ENCODE measurements around the gene RICTOR. TPM values are rescaled to one million over a fixed set of nuclear protein-coding genes. Genes with fewer than 3 reads are reported as not detected.

RICTOR gene
- total RNA-seq, 1 experiment from 2014 or later, result 25.7 TPM

GRCh38 chr5:38899936-38900335 lies 174.3 kb downstream of the RICTOR start:
- no TSS peak for BruUV-seq (replicated peaks)
- H3K9me3 Mint-ChIP-seq (ENCODE audit: unreplicated experiment), result peaks cover 18% of the 10 kb centered on the region
- CTCF ChIA-PET, result no interaction called here

GRCh38 chr5:38896760-38897159 lies 177.4 kb downstream of the RICTOR start:
- DNase-seq, result no peak
- Mint-ChIP-seq H3K27ac (ENCODE audit: unreplicated experiment) (no peak overlapping the region), H3K4me3 (ENCODE audit: unreplicated experiment) (no peak overlapping the region), H3K27me3 (ENCODE audit: insufficient read depth, unreplicated experiment) (peaks cover 4% of the 10 kb centered on the region), H3K36me3 (ENCODE audit: insufficient read depth, unreplicated experiment) (no peaks in the 10 kb centered on the region), H3K4me1 (ENCODE audit: low read depth, unreplicated experiment) (no peaks in the 10 kb centered on the region), H3K9me3 (ENCODE audit: unreplicated experiment) (peaks cover 25% of the 10 kb centered on the region)
- Histone ChIP-seq H3K9me3 (0 out of 2 replicates have a peak, but pooled peaks cover 8% of the 10 kb centered on the region), H3K27me3 (replicated peaks; ENCODE audit: control insufficient read depth, insufficient read depth, low read length) (no peaks in the 10 kb centered on the region), H3K36me3 (ENCODE audit: control insufficient read depth, insufficient read depth, low read length) (no peaks in the 10 kb centered on the region), H3K4me1 (no peaks in the 10 kb centered on the region), H3K4me3 (ENCODE audit: low read depth, low read length) (no peak overlapping the region)
- no peak for TF ChIP-seq CTCF (IDR thresholded peaks at IDR 0.05; ENCODE audit: insufficient read depth in 1 of 2, low read depth in 1 of 2, low read length in 1 of 2, severe bottlenecking in 1 of 2, unreplicated experiment in 1 of 2)
- no TSS peak for BruUV-seq (replicated peaks)
- ChIA-PET POLR2A (no interaction called here), CTCF (no interaction called here)
- intact Hi-C loops (cut with micrococcal nuclease; ENCODE audit: unreplicated experiment), result no loop called here

More at GRCh38 chr5:38899936-38900335, 174.3 kb downstream of the RICTOR start:
- Histone ChIP-seq H3K9me3 (0 out of 2 replicates have a peak, but pooled peaks cover 8% of the 10 kb centered on the region), H3K4me3 (ENCODE audit: low read depth, low read length) (no peak overlapping the region), H3K4me1 (no peaks in the 10 kb centered on the region), H3K36me3 (ENCODE audit: control insufficient read depth, insufficient read depth, low read length) (no peaks in the 10 kb centered on the region), H3K27me3 (replicated peaks; ENCODE audit: control insufficient read depth, insufficient read depth, low read length) (no peaks in the 10 kb centered on the region)
- POLR2A ChIA-PET, result no interaction called here
- H3K27ac Mint-ChIP-seq (ENCODE audit: unreplicated experiment), result no peak overlapping the region
- intact Hi-C loops (cut with micrococcal nuclease; ENCODE audit: unreplicated experiment), result no loop called here
- DNase-seq, result no peak
- no peak for TF ChIP-seq CTCF (IDR thresholded peaks at IDR 0.05; ENCODE audit: insufficient read depth in 1 of 2, low read depth in 1 of 2, low read length in 1 of 2, severe bottlenecking in 1 of 2, unreplicated experiment in 1 of 2)
- peaks cover 3% of the 10 kb centered on the region for H3K27me3 Mint-ChIP-seq (ENCODE audit: insufficient read depth, unreplicated experiment)
- no peak overlapping the region for H3K4me3 Mint-ChIP-seq (ENCODE audit: unreplicated experiment)
- no peaks in the 10 kb centered on the region for H3K36me3 Mint-ChIP-seq (ENCODE audit: insufficient read depth, unreplicated experiment)
- H3K4me1 Mint-ChIP-seq (ENCODE audit: low read depth, unreplicated experiment), result no peaks in the 10 kb centered on the region

- Mint-ChIP-seq H3K36me3 (ENCODE audit: insufficient read depth, unreplicated experiment) (no peaks in the 10 kb centered on the region), H3K9me3 (ENCODE audit: unreplicated experiment) (peaks cover 18% of the 10 kb centered on the region), H3K4me3 (ENCODE audit: unreplicated experiment) (no peak overlapping the region), H3K4me1 (ENCODE audit: low read depth, unreplicated experiment) (no peaks in the 10 kb centered on the region), H3K27me3 (ENCODE audit: insufficient read depth, unreplicated experiment) (peaks cover 10% of the 10 kb centered on the region), H3K27ac (ENCODE audit: unreplicated experiment) (no peak overlapping the region)
- ChIA-PET POLR2A (no interaction called here), CTCF (no interaction called here)
- Histone ChIP-seq H3K27me3 (replicated peaks; ENCODE audit: control insufficient read depth, insufficient read depth, low read length) (no peaks in the 10 kb centered on the region), H3K36me3 (ENCODE audit: control insufficient read depth, insufficient read depth, low read length) (no peaks in the 10 kb centered on the region), H3K4me1 (no peaks in the 10 kb centered on the region), H3K9me3 (0 out of 2 replicates have a peak, but pooled peaks cover 8% of the 10 kb centered on the region), H3K4me3 (ENCODE audit: low read depth, low read length) (no peak overlapping the region)
- DNase-seq, result no peak
- intact Hi-C loops (cut with micrococcal nuclease; ENCODE audit: unreplicated experiment), result no loop called here
- no TSS peak for BruUV-seq (replicated peaks)
- no peak for TF ChIP-seq CTCF (IDR thresholded peaks at IDR 0.05; ENCODE audit: insufficient read depth in 1 of 2, low read depth in 1 of 2, low read length in 1 of 2, severe bottlenecking in 1 of 2, unreplicated experiment in 1 of 2)
Observed at GRCh38 chr5:38892363-38892762, 181.8 kb downstream of the RICTOR start.

All from Caco-2 (cell line).